ENCODE results near the gene SMAP1. TPM values are rescaled to one million over a fixed set of nuclear protein-coding genes. Genes with fewer than 3 reads are reported as not detected.

SMAP1 gene
- total RNA-seq, 1 experiment from 2014 or later, result 36.1 TPM

DNA sequence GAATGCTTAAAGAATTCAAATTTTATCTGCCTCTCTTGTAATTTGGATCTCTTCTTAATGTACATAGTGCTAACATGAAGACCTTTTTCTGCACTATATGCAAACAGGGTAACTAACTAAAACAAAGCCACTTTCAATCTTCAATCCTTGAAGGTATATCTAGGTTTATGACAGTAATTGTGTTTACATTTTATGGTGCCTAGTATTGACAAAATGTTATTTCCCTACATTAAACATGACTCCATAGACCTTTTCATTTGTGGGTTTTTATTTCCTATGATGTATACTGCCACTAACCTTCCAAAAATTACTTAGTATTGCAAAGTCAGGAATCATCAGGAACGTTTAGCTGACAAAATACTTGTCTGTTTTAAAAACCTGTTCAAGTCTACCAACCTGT is 193.2 kb downstream of the SMAP1 start:
- H3K9me3 ChIP-seq, result no peaks in the 10 kb centered on the region
- TF ChIP-seq, protein P1, sequence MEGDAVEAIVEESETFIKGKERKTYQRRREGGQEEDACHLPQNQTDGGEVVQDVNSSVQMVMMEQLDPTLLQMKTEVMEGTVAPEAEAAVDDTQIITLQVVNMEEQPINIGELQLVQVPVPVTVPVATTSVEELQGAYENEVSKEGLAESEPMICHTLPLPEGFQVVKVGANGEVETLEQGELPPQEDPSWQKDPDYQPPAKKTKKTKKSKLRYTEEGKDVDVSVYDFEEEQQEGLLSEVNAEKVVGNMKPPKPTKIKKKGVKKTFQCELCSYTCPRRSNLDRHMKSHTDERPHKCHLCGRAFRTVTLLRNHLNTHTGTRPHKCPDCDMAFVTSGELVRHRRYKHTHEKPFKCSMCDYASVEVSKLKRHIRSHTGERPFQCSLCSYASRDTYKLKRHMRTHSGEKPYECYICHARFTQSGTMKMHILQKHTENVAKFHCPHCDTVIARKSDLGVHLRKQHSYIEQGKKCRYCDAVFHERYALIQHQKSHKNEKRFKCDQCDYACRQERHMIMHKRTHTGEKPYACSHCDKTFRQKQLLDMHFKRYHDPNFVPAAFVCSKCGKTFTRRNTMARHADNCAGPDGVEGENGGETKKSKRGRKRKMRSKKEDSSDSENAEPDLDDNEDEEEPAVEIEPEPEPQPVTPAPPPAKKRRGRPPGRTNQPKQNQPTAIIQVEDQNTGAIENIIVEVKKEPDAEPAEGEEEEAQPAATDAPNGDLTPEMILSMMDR (IDR thresholded peaks at IDR 0.05; ENCODE audit: insufficient read depth in 1 of 2, low read depth in 1 of 2, low read length in 1 of 2, severe bottlenecking in 1 of 2, unreplicated experiment in 1 of 2), result no peak
- BruUV-seq (replicated peaks), result no TSS peak
- Mint-ChIP-seq H3K4me3 (ENCODE audit: unreplicated experiment) (no peak overlapping the region), H3K27ac (ENCODE audit: unreplicated experiment) (no peak overlapping the region), H3K9me3 (ENCODE audit: unreplicated experiment) (no peaks in the 10 kb centered on the region), H3K36me3 (ENCODE audit: insufficient read depth, unreplicated experiment) (peaks cover 8% of the 10 kb centered on the region), H3K27me3 (ENCODE audit: insufficient read depth, unreplicated experiment) (no peaks in the 10 kb centered on the region), H3K4me1 (ENCODE audit: low read depth, unreplicated experiment) (no peaks in the 10 kb centered on the region)
- H3K27me3 ChIP-seq (replicated peaks; ENCODE audit: control insufficient read depth, insufficient read depth, low read length), result no peaks in the 10 kb centered on the region
- no peak for DNase-seq
- ChIA-PET POLR2A (no interaction called here), CTCF (no interaction called here)
- intact Hi-C loops (cut with micrococcal nuclease; ENCODE audit: unreplicated experiment), result no loop called here
- H3K36me3 ChIP-seq (ENCODE audit: control insufficient read depth, insufficient read depth, low read length), result no peaks in the 10 kb centered on the region
- no peak overlapping the region for H3K4me3 ChIP-seq (ENCODE audit: low read depth, low read length)
- no peaks in the 10 kb centered on the region for H3K4me1 ChIP-seq

DNA sequence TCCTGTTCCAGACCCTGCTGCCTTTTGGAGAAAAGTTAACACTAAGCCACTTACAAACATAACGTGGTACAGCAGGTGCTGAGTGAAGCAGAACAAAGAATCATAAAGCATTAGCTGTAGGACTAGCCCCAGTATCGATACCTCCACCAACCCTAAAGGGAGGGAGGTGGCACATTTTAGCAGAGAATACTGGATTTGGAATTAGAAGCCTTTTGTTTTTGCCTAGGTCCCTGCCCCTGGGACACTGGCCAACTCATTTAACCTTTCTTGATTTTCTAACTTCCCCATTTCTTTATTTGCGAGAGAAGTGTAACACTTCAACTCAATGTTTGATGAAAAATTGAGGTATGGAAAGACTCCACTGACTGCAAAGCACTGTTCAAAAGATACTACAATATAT is 195.7 kb downstream of the SMAP1 start:
- BruUV-seq (replicated peaks), result no TSS peak
- H3K9me3 ChIP-seq, result no peaks in the 10 kb centered on the region
- Mint-ChIP-seq H3K4me1 (ENCODE audit: low read depth, unreplicated experiment) (no peaks in the 10 kb centered on the region), H3K9me3 (ENCODE audit: unreplicated experiment) (no peaks in the 10 kb centered on the region), H3K36me3 (ENCODE audit: insufficient read depth, unreplicated experiment) (peaks cover 13% of the 10 kb centered on the region), H3K27ac (ENCODE audit: unreplicated experiment) (no peak overlapping the region), H3K4me3 (ENCODE audit: unreplicated experiment) (no peak overlapping the region), H3K27me3 (ENCODE audit: insufficient read depth, unreplicated experiment) (peaks cover 3% of the 10 kb centered on the region)
- no peaks in the 10 kb centered on the region for H3K36me3 ChIP-seq (ENCODE audit: control insufficient read depth, insufficient read depth, low read length)
- H3K4me3 ChIP-seq (ENCODE audit: low read depth, low read length), result no peak overlapping the region
- intact Hi-C loops (cut with micrococcal nuclease; ENCODE audit: unreplicated experiment), result no loop called here
- no peaks in the 10 kb centered on the region for H3K4me1 ChIP-seq
- no peaks in the 10 kb centered on the region for H3K27me3 ChIP-seq (replicated peaks; ENCODE audit: control insufficient read depth, insufficient read depth, low read length)
- TF ChIP-seq, protein P1 (IDR thresholded peaks at IDR 0.05; ENCODE audit: insufficient read depth in 1 of 2, low read depth in 1 of 2, low read length in 1 of 2, severe bottlenecking in 1 of 2, unreplicated experiment in 1 of 2), result no peak
- no peak for DNase-seq
- ChIA-PET CTCF (no interaction called here), POLR2A (no interaction called here)

GRCh38 chr6:70864401-70864800 is 196.7 kb downstream of the SMAP1 start:
- peaks cover 13% of the 10 kb centered on the region for H3K36me3 Mint-ChIP-seq (ENCODE audit: insufficient read depth, unreplicated experiment)
- H3K27ac Mint-ChIP-seq (ENCODE audit: unreplicated experiment), result no peak overlapping the region
- H3K27me3 Mint-ChIP-seq (ENCODE audit: insufficient read depth, unreplicated experiment), result peaks cover 3% of the 10 kb centered on the region
- intact Hi-C loops (cut with micrococcal nuclease; ENCODE audit: unreplicated experiment), result no loop called here
- TF ChIP-seq, protein P1 (IDR thresholded peaks at IDR 0.05; ENCODE audit: insufficient read depth in 1 of 2, low read depth in 1 of 2, low read length in 1 of 2, severe bottlenecking in 1 of 2, unreplicated experiment in 1 of 2), result no peak
- H3K4me1 ChIP-seq, result no peaks in the 10 kb centered on the region
- H3K4me3 Mint-ChIP-seq (ENCODE audit: unreplicated experiment), result no peak overlapping the region
- H3K4me1 Mint-ChIP-seq (ENCODE audit: low read depth, unreplicated experiment), result no peaks in the 10 kb centered on the region
- H3K9me3 Mint-ChIP-seq (ENCODE audit: unreplicated experiment), result no peaks in the 10 kb centered on the region
- no TSS peak for BruUV-seq (replicated peaks)
- no peak overlapping the region for H3K4me3 ChIP-seq (ENCODE audit: low read depth, low read length)
- ChIA-PET POLR2A (no interaction called here), CTCF (no interaction called here)
- H3K27me3 ChIP-seq (replicated peaks; ENCODE audit: control insufficient read depth, insufficient read depth, low read length), result no peaks in the 10 kb centered on the region
- DNase-seq, result no peak
- H3K9me3 ChIP-seq, result no peaks in the 10 kb centered on the region
- no peaks in the 10 kb centered on the region for H3K36me3 ChIP-seq (ENCODE audit: control insufficient read depth, insufficient read depth, low read length)

Data from Caco-2 (cell line).